Muscle of back (tissue), 13 donors: ENCODE measurements around the gene PRKX. TPM values are rescaled to one million over a fixed set of nuclear protein-coding genes. Genes with fewer than 3 reads are reported as not detected.
A peak's percentile ranks its signal among the peaks of the same experiment; 100 is the strongest.
"Not testable (repeated sequence)": the region's sequence is repeated elsewhere in the genome, so short reads cannot be mapped to it uniquely, and the experiment has no call there.

Experiments
- DNase-seq, 3 donors: peaks; one replicate each; pipeline versions ENCODE4 v3.0.0 to v3.0.0-alpha.2; 2013
- long read RNA-seq, 9 donors: transcript quantifications; one replicate each; lab custom pipeline, GENCODE V29; 2026
- polyA plus RNA-seq, 10 donors: library from polyadenylated mRNA; unstranded; fragments of 120-200 nt; gene quantifications; one replicate each; pipeline ENCODE4 v1.2.1, GENCODE V29; 2013; ENCODE audit not compliant: insufficient read length in 10 of 10

PRKX gene
- polyA plus RNA-seq: 10 to 100 TPM in 4 of 10 donors, 1 to 10 TPM in 6; 6.6 to 14.5 (median 9.2) TPM
- long read RNA-seq, donor 1, full-length matches to known transcripts: 2 of 2 reads
- long read RNA-seq, donor 1, partial matches to known transcripts: 0 of 2 reads
- long read RNA-seq, donor 1, other reads (novel, unspliced or antisense): 0 of 2 reads
- long read RNA-seq, donor 2, full-length matches to known transcripts: 1 of 1 reads
- long read RNA-seq, donor 2, partial matches to known transcripts: 0 of 1 reads
- long read RNA-seq, donor 2, other reads (novel, unspliced or antisense): 0 of 1 reads
- long read RNA-seq, donor 3: 0 reads
- long read RNA-seq, donor 4, full-length matches to known transcripts: 1 of 1 reads
- long read RNA-seq, donor 4, partial matches to known transcripts: 0 of 1 reads
- long read RNA-seq, donor 4, other reads (novel, unspliced or antisense): 0 of 1 reads
- long read RNA-seq, donor 5, full-length matches to known transcripts: 2 of 2 reads
- long read RNA-seq, donor 5, partial matches to known transcripts: 0 of 2 reads
- long read RNA-seq, donor 5, other reads (novel, unspliced or antisense): 0 of 2 reads
- long read RNA-seq, donor 6, full-length matches to known transcripts: 3 of 3 reads
- long read RNA-seq, donor 6, partial matches to known transcripts: 0 of 3 reads
- long read RNA-seq, donor 6, other reads (novel, unspliced or antisense): 0 of 3 reads
- long read RNA-seq, donor 7: 0 reads
- long read RNA-seq, donor 8: 0 reads
- long read RNA-seq, donor 9: 0 reads

DNA sequence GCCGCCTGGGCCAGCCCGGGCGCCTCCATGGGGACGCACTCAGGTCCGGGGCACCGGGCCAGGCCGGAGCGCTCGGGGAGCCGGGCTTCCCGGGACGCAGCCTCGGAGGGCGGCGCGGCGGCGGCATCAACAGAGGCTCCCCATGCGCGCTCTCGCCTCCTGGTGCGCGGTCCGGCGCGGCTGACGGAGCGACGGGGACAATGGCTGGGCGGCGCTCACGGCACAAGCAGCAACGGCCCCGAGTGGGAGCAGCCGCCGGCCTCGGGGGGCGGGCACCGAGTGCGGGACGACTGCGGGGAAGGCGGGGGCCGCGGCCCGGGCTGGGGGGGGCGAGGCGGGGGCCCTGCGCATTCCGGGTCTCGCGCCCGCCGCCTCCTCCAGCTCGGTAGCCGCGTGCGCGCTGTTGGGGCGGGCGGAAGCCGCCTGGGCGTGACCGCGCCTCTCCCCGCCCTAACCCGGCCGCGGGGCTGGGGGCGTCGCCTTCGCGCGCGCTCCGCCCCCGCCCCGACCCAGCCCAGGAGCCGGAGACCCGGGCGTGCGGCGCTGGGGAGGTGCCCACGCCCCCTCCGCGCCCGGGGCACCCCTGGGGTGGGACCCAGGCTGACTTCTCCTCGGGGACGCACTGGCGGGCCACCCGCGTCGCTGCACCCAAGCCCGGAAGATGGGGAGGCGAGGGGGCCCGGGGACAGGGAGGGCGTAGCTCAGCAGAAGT is at the start of gene PRKX:
PRKX (minus strand) TSS at position 425 of the 712 bp plus-strand sequence; CDS start at position 29, 396 bp downstream.
- peak; percentile 42 to 81 (median 73) for DNase-seq

DNA sequence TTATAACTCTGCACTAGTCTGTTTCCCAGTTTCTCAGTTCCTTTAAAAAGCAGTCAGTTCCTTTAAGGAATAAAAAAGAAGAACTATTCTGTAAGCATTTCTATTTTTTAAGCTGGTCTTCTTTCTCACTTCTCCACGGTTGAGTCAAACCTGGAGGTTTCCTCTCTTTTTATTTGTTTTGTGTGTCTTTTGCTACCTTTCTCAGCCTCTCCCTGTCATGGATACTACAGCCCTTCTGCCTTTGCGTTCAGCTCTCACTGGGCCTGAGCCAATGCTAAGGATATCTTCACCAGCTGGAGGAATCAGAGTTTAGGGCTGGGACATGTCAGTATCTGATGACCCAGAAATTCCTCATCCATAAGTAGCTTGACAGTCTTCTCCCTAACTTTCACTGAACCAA is 49.7 kb upstream of the PRKX start:
- DNase-seq: no peak

DNA sequence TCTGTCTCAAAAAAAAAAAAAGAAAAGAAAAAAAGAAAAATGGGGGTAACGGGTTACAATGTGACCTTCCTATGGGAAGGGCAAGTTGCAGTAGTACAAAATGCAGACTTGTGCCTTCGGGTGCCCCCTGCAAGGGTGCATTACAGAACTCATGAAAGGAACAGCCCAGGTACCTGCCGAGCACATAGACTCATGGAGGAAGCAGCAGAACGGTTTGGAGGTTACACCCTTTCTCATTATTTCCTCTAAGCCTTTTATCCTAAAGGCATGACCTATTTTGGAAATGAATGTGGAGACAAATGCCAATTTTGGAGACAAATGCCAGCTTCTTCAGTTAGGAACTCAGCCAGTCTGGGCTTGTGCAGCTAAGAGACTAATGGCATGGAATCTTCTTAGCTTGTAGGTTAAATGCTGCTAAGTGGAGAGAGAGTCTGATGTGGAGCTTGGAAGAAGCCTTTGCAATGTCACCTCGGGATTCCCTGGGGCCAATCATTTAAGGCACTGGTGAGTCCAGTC is 44.1 kb upstream of the PRKX start:
- no peak for DNase-seq

DNA sequence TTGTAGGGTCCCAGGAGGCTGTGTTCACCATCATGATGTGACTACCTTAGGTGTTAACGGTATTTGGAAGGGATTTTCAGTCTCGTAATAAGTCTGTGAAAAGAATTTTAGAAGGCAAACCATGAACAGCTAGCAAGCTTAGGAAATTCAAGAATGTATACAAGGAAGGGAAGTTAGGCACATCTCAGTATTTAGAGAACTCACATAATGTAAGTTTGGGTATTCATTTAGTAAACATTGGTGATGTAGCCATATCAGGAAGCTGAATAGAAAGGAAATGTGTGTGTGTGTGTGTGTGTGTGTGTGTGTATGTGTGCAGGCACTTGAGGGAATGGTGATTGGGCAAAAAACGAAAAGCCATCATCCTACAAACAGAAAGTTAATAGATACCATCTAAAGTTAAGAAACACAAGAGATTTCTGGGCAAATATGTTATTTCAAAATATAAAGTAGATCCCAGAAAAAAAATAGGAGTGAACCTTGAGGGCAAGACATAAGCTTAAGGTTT is 34.7 kb upstream of the PRKX start:
- no peak for DNase-seq

DNA sequence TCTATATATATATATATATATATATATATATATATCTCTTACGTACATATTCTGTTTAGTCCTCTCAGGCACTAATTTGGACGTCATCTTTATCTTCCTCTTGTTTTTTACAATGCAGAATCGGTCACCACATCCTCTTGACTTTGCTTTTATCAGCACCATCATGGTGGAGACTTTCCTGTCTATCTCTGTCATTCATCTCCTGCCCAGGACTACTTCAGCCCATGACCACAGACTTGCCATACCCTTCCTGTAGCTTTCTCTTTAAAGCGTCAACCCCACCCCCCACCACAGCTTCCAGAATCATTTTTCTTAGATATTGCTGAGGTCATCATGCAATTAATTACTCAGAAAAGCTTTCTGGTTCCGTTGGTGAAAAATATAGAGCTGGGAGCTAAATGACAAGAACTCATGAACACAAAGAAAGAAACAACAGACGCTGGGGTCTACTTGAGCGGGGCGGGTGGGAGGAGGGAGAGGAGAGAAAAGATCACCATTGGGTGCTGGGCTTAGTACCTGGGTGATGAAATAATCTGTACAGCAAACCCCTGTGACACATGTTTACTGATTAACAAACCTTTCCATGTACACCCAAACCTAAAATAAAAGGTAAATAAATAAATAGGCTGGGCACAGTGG is 30.5 kb upstream of the PRKX start:
- no peak for DNase-seq

DNA sequence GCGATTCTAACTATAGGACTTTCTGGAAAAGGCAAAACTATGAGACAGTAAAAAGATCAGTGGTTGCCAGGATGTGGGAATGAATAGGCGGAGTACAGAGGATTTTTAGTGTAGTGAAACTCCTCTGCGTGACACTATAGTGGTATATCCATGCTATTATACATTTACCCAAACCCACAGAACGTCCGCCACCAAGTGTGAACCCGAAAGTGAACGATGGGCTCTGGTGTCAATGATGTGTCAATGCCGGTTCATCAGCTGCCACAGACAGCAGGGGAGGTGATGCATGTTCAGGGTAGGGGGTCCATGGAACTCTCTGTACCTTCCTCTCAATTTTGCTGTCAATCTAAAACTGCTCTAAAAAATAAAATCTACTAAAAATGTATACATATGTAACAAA is 27.5 kb upstream of the PRKX start:
- not testable (repeated sequence) for DNase-seq

DNA sequence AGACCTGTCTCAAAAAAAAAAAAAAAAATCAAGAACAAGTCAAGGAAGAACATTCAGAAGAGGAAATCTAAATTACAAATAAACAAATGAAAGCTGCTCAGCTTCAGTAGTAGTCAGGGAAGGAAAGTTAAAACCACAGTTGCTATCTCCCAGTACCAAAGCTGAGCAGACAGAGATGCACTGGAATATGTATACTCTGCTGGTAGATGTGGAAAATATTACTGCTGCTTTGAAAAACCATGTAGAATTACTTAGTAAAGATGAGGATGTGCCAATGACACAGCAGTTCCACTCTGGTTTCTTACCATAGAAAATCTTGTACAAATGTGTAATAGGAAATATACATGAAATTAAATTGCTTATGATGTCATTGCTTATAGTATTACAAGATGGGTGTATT is 25.1 kb upstream of the PRKX start:
- no peak for DNase-seq

DNA sequence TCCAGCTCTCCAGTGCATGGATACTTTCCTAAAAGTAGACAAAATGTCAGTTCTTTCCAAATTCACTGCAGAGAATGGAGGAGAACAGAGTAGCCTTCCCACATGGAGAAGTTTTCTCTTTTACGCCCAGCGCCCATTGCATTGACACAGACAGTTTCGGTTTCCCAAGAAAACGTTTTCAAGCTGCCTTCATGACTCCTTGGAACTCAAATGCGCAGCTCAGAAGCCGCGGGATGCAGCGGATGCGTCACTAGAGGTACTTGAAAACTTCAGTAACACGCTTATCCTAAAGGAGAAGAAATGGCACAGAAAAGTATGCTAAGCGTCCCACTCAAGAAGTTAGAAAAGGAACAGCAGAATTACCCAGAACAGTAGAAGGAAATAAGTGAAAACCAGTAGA is 23.1 kb upstream of the PRKX start:
- DNase-seq: not testable (repeated sequence)

DNA sequence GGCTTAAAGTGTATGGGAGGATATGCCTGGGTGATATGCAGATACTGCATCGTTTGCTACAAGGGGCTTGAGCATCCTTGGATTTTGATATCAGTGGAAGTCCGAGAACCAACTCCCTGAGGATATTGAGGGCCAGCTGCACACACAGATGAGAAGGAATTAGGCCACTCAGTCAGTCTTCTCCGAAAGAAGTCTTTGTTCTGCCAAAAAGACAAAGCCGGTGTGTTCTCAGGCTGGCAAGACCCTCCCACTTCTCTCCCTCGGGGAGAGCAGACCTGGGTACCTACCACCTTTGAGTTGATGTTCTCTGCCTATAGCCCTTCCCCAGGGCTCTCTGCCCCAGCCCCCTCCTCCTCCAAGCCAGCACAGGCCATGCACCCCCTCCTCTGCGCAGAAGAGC is 22.4 kb upstream of the PRKX start:
- not testable (repeated sequence) for DNase-seq

DNA sequence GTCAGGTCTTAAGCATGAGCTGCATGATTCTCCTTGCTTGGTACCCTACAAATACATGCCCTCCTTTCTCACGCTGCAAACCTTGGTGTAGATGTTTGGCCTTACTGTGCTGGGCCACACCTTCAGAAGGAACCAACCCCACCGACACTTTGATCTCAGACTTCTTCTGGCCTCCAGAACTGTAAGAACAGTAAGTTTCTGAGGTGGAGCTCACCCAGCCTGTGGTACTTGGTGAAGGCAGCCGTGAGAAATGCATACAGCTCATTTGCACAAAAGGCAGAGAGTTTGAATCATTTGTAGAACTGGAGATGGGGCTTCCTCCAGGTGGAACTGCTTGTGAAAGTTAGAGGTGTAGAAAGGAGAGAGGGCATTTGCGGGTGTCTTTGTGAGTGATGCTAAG is 21.0 kb upstream of the PRKX start:
- DNase-seq: not testable (repeated sequence)

DNA sequence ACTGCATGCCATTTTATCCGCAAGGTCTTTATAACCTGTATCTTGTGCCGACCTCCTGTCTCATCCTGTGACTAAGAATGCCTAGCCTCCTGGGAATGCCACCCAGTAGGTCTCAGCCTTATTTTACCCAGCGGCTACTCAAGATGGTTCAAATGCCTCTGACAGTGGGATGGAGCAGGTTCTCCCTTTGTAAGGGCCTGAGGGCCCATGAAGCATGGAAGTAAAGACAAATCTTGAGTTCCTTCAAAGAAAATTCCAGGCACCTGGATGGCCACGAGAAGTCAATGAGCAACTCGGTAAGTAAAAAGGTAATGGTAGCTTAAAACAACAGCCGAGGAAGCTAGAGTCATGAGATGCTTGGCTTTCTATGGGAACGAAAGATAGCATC is 19.6 kb upstream of the PRKX start:
- DNase-seq: no peak

DNA sequence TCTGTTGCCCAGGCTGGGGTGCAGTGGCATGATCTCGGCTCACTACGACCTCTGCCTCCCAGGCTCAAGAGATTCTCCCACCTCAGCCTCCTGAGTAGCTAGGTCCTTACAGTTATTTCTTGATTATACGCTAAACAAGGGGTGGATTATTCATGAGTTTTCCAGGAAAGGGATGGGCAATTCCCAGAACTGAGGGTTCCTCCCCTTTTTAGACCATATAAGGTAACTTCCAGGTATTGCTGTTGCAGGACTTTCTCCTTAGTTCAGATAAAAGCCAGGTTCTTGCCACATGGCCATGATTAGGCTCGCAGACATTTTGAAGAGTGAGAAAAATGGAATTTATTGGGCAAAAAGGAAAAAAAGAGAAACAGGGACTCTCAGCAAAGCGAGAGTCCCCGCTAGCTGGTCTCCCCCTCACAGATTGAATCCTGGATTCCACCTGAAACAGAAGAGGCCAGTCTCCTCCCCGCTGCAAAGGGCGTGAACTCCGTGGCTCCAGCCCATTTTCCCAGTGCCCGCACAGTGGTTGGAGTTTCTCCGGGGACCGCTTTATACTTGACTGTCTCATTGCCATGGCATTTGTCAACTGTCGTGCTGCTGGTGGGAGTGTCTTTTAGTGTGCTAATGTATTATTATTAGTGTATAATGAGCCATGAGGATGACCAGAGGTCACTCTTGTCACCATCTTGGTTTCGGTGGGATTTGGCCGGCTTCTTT is 19.0 kb upstream of the PRKX start:
- not testable (repeated sequence) for DNase-seq

DNA sequence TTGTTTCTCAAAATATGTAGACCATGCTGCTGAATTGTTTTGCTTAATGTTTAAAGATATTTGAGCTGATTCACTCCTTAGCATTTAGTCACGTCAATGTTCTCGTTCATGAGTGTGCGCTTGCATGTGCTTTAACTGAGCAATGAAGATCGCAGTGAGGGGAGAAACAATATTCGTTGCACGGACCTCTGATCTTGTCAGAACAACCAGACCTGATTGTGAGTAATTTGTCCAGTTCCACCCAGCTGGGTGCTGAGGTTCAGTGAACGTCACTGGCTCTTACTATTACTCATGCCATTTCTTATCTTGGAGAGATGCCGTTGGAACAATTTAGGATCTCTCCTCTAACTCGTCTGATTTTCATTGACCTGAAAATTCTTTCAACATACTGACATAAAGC is 15.0 kb upstream of the PRKX start:
- no peak for DNase-seq

DNA sequence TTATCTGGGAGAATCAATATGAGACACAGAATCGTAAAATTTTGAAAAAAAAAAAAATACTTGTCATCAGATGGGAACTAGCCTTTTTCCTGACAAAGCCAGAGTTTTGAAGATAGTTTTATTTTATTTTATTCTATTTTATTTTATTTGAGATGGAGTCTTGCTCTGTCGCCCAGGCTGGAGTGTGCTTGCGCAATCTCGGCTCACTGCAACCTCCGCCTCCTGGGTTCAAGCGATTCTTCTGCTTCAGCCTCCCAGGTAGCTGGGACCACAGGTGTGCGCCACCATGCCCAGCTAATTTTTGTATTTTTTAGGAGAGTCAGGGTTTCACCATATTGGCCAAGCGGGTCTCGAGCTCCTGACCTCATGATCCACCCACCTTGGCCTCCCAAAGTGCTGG is 10.0 kb upstream of the PRKX start:
- not testable (repeated sequence) for DNase-seq

DNA sequence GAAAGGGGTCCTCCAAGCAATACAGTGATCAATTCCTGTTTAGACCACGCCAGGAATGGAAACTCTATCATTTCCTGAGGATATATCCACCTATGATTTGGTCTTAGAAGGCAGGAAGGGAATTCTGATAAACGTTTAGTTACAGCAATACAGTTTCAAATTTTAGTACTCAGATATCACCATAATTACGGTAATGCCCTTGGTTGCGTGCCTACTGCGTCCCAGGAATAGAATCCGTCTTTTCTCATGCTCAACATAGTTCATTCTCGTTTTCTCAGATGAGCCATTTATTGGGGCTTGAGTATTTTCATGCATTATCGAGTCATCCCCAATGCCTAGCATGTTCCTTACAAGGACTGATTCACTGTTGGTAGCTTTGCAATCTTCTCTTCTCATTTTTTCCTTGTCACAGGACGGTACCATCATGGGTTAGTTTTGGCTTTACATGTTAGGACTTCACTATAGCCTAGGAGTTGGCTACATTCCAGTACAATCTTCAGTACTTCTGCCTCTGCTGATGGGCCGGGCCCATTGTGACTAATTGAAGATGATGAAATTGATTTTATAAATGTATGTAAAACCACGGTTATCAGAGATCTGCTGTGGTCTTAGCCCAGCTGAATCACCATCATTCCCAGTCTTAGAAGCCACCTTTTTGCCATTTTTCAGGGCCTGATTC is 4.4 kb upstream of the PRKX start:
- DNase-seq: no peak

DNA sequence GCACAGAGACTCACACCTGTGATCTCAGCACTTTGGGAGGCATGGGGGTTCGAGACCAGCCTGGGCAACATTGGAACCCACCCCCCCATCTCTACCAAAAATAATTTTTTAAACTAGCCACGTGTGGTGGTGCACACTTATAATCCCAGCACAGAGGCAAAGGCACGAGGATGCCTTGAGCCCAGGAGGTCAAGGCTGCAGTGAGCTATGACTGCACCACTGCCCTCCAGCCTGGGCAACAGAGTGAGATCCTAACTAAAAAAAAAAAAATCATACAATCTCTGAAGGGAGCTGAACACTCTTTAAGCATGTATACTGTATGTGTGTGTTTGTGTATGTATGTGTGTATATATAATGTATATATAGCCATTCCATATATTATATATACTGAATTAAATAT is 2.5 kb upstream of the PRKX start:
- no peak for DNase-seq

DNA sequence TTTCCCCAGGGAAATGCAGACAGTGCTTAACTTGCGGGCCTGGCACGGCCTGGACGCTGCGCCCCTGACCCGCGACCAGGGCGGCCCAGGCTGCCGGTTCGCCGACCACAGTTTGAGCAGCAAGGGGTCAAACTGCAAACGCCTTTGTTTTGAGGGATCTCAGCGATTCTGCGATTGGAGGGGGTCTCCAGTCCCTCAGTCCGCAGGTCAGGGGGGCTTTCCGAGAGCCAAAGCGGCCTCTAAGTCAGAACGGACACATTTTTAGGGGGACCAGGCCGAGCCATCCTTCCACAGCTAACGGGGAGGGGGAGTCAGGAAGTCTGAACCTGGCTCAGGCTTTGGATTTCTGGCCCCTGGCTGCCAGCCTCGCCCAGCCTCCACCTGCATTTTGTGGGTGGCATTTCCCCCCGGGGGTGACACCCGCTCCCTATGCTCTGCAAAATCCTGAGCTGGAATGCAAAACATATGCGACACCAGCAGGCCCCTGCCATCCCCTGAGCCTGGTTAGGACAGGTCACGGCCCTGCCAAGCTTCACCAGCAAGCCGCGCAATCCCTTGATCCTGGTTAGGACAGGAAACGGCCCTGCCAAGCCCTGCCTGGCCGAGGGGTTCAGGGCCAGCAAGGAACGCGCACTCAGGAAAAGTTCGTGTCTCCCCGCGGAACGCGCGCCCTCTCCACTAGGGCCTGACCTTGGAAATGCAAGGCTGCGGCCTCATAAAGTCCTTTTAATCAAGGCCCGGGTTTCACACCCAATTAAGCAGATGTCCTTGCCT is 1.4 kb upstream of the PRKX start:
- DNase-seq: not testable (repeated sequence)

DNA sequence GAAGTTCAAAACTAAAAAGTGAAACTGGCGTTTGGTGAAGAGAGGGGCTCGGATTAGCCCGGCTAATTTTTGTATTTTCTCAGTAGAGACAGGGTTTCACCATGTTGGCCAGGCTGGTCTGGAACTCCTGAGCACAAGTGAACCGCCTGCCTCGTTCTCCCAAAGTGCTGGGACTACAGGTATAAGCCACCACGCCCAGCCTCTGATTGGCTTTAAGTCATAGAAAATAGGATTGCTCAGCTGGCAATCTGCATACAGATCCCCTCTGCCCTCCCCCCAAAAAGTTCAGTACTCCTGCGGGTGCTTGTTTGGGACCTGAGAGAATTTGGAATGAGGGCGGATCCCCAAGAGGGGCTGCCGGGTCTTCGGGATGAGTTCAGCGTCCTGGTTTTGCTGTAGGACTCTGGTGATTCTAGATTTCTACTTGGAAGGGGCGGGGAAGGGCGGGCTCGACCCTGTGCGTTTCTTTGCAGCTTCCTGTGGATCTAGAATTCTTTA is 537 bp upstream of the PRKX start:
- peak in 1 of 3 donors; percentile 28 for DNase-seq

DNA sequence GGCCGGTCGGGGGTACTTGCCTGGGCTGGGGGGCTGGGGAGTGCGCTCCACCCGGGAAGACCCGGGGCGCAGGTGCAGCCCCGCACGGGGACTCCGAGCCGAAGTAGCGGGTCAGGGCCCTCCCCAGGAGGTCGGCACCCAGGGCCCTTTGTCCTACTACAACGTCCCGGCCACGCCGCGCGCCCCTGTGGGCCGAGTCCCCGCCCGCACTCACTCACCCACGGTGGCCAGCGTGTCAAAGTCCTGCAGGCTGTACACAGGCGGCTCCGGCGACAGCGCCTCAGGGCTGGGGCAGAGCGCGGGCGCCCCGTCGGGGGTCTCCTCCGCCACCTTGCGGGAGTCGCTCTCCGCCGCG is 602 bp downstream of the PRKX start:
- no peak for DNase-seq
